ENCODE results near the gene MAP1B. TPM values are rescaled to one million over a fixed set of nuclear protein-coding genes. Genes with fewer than 3 reads are reported as not detected.

The MAP1B gene
- polyA plus RNA-seq, 3 donors: 0.02 TPM; not detected in 2

GRCh38 chr5:72110394-72111013 is 3.2 kb downstream of the MAP1B start:
- no peak for TF ChIP-seq CTCF (IDR thresholded peaks at IDR 0.05)
- H3K4me2 ChIP-seq (replicated peaks; ENCODE audit: extremely low read depth, low read length, poor library complexity, severe bottlenecking): no peak overlapping the region
- Mint-ChIP-seq H3K4me1 (peaks cover 8% of the 10 kb centered on the region), H3K27me3 (ENCODE audit: low read depth in 3 of 3) (peaks cover 57 to 74% (median 59%) of the 10 kb centered on the region in 3 donors), H3K4me3 (no peak overlapping the region), H3K36me3 (peaks cover 0 to 7% of the 10 kb centered on the region in 2 donors), H3K9me3 (peaks cover 0 to 11% (median 6%) of the 10 kb centered on the region in 7 donors), H3K27ac (no peak overlapping the region)
- H3K4me1 ChIP-seq (ENCODE audit: control insufficient read depth in 1 of 2, insufficient read depth in 2 of 2, low read length in 2 of 2): peaks cover 0 to 4% of the 10 kb centered on the region in 2 donors
- DNase-seq: no peak
- peaks cover 0 to 5% of the 10 kb centered on the region in 2 donors for H3K9me3 ChIP-seq (replicated peaks in 1 of 2; ENCODE audit: control insufficient read depth in 1 of 2, insufficient read depth in 1 of 2, low read length in 2 of 2)
- no peak overlapping the region for H3K9ac ChIP-seq (ENCODE audit: insufficient read depth, low read length, poor library complexity, severe bottlenecking)
- no peaks in the 10 kb centered on the region for H3K79me2 ChIP-seq (ENCODE audit: insufficient read depth, low read length)
- H2AFZ ChIP-seq (ENCODE audit: insufficient read depth, low read depth, low read length, poor library complexity, severe bottlenecking): no peak overlapping the region
- peaks cover 46 to 71% of the 10 kb centered on the region in 2 donors for H3K27me3 ChIP-seq (ENCODE audit: control insufficient read depth in 2 of 2, insufficient read depth in 2 of 2, low read length in 2 of 2)
- no peak overlapping the region for H3K27ac ChIP-seq (ENCODE audit: low read depth in 1 of 2, low read length in 2 of 2)
- H3K4me3 ChIP-seq (replicated peaks in 1 of 3; ENCODE audit: low read depth in 2 of 3, low read length in 3 of 3): no peak overlapping the region
- H3K36me3 ChIP-seq (replicated peaks in 1 of 2; ENCODE audit: control insufficient read depth in 1 of 2, insufficient read depth in 2 of 2, low read length in 2 of 2): no peaks in the 10 kb centered on the region
- intact Hi-C loops (cut with micrococcal nuclease): no loop called here
- H4K20me1 ChIP-seq (ENCODE audit: insufficient read depth, low read length): no peaks in the 10 kb centered on the region
- WGBS (ENCODE audit: insufficient coverage): 93% methylated on average over 6 of the region's 9 CpGs

GRCh38 chr5:72112389-72112788 is 5.1 kb downstream of the MAP1B start:
- Histone ChIP-seq H3K36me3 (replicated peaks in 1 of 2; ENCODE audit: control insufficient read depth in 1 of 2, insufficient read depth in 2 of 2, low read length in 2 of 2) (no peaks in the 10 kb centered on the region), H3K4me1 (ENCODE audit: control insufficient read depth in 1 of 2, insufficient read depth in 2 of 2, low read length in 2 of 2) (peaks cover 0 to 4% of the 10 kb centered on the region in 2 donors), H3K27me3 (ENCODE audit: control insufficient read depth in 2 of 2, insufficient read depth in 2 of 2, low read length in 2 of 2) (peaks cover 33 to 53% of the 10 kb centered on the region in 2 donors), H3K27ac (ENCODE audit: low read depth in 1 of 2, low read length in 2 of 2) (no peak overlapping the region), H3K4me2 (replicated peaks; ENCODE audit: extremely low read depth, low read length, poor library complexity, severe bottlenecking) (no peak overlapping the region), H3K9ac (ENCODE audit: insufficient read depth, low read length, poor library complexity, severe bottlenecking) (no peak overlapping the region), H2AFZ (ENCODE audit: insufficient read depth, low read depth, low read length, poor library complexity, severe bottlenecking) (no peak overlapping the region), H3K79me2 (ENCODE audit: insufficient read depth, low read length) (no peaks in the 10 kb centered on the region), H3K9me3 (replicated peaks in 1 of 2; ENCODE audit: control insufficient read depth in 1 of 2, insufficient read depth in 1 of 2, low read length in 2 of 2) (no peaks in the 10 kb centered on the region), H3K4me3 (replicated peaks in 1 of 3; ENCODE audit: low read depth in 2 of 3, low read length in 3 of 3) (no peak overlapping the region), H4K20me1 (ENCODE audit: insufficient read depth, low read length) (no peaks in the 10 kb centered on the region)
- no peak for DNase-seq
- H3K27me3 Mint-ChIP-seq (ENCODE audit: low read depth in 3 of 3): peaks cover 38 to 62% (median 40%) of the 10 kb centered on the region in 3 donors
- TF ChIP-seq CTCF (IDR thresholded peaks at IDR 0.05): no peak
- H3K9me3 Mint-ChIP-seq: peaks cover 0 to 11% (median 2%) of the 10 kb centered on the region in 7 donors
- 100% methylated on average over 1 of the region's 1 CpG for WGBS (ENCODE audit: insufficient coverage)
- no peak overlapping the region for H3K27ac Mint-ChIP-seq
- peaks cover 0 to 2% of the 10 kb centered on the region in 2 donors for H3K36me3 Mint-ChIP-seq
- peaks cover 8% of the 10 kb centered on the region for H3K4me1 Mint-ChIP-seq
- intact Hi-C loops (cut with micrococcal nuclease): no loop called here
- peak overlapping the region in 1 of 2 donors; percentile 33 for H3K4me3 Mint-ChIP-seq
